Fibroblast of pulmonary artery (primary cell): Measurements from ENCODE around the gene CELF4.

Experiments
- DNase-seq: peaks from one replicate; pipeline ENCODE4 v3.0.0-alpha.2; 2010; ENCODE audit warnings: low read depth
- H3K4me3 ChIP-seq: replicated peaks from 2 replicates; pipeline ENCODE4 v1.5.1; 2011; ENCODE audit warnings: low read depth, mild to moderate bottlenecking, control low read depth, low read length, moderate library complexity
- CTCF ChIP-seq: IDR thresholded peaks from 2 replicates; pipeline ENCODE4 v1.5.1; 2011; ENCODE audit warnings: mild to moderate bottlenecking, control low read depth, low read length, inconsistent platforms; ENCODE audit errors: missing control alignments

The CELF4 gene

GRCh38 chr18:37584952-37585695, 19.5 kb upstream of the CELF4 start:
- no peak for TF ChIP-seq CTCF
- H3K4me3 ChIP-seq, result no peak overlapping the region
- no peak for DNase-seq

GRCh38 chr18:37584217-37584616, 18.6 kb upstream of the CELF4 start:
- H3K4me3 ChIP-seq, result no peak overlapping the region
- TF ChIP-seq CTCF, result no peak

GRCh38 chr18:37582261-37582660, 16.7 kb upstream of the CELF4 start:
- TF ChIP-seq CTCF, result no peak

More at GRCh38 chr18:37584217-37584616, 18.6 kb upstream of the CELF4 start:
- DNase-seq, result no peak

DNA sequence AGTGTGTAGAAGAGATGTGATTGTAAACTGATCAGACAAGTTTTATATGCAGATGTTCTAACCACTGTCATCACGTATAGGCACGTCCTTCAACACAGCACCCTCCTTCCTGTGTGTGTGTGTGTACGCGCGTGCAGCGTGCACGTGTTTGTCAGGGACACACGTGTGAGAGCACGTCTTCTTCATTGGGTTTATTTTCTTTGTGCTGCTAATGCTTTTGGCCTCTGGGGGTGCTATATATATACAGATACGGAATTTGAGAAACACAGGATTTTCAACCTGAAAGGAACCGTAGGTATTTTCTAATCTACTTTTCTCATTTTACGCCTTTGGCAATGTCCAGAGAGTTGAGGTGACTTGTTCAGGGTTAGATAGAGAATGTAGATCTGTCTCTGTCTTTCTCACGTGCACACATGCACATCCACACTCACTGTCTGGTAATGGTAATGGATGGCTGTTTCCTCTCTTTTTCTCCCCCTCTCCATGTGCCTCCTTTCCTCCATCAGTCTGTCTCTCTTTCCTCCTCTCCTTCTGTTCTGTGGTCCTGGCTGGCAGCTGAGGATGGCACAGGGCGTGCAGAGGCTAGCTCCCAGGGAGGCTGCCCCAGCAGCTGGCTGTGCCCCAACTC, 13.4 kb upstream of the CELF4 start:
- peak; percentile 60 for TF ChIP-seq CTCF
- DNase-seq, result peak; percentile 67
- H3K4me3 ChIP-seq, result no peak overlapping the region

More at GRCh38 chr18:37582261-37582660, 16.7 kb upstream of the CELF4 start:
- H3K4me3 ChIP-seq, result no peak overlapping the region
- no peak for DNase-seq

DNA sequence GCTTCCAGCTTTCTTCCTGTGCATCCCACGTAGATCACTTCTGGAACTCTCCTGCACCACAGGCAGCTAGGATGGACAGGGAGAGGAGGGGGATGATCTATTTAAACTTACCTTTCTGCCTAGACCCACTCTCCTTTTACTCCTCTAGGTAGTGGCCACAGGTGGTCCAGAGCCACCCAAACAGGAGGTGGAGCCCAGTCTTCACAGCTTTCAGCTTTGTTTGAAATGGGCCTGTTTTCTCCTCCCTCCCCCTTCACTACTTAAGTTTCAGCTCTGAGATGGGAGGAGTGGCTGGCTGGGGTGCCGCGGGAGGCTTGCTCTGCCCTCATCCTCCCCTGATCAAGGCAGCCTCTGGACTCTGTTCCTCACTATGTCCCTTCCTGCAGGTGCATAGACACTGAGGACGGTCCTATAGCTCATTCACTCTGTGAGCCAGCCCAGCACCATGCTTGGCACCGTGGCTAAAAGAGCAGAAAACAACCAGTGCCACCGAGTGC, 12.6 kb upstream of the CELF4 start:
- H3K4me3 ChIP-seq, result no peak overlapping the region
- no peak for TF ChIP-seq CTCF
- DNase-seq, result no peak

DNA sequence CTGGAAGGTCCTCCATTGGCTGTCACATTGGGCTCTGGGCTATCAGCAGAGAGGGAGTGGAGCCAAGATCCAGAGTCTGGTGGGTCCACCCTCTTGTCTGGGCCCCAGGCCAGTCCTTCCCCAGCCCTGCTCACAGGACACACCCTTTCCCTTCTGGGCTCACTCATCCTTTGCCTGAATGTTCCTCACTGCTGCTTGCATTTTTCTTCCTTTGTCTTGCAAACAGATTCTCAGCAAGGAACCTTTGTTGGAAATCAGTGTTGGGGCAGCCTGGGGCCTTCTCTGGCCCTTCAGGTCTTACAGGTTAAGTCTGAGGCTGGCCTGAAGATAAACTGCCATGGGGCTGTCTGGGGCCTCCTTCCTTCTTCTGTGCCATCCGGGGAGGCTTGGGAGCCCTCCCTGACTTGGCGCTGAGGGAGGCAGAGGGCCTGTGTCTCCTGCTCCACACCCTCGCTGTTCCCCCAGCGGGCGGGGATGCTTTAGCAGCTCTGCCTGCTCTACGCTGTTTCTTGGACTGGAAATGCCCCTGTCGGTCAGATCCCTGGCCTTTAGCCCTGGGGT, 11.5 kb upstream of the CELF4 start:
- no peak overlapping the region for H3K4me3 ChIP-seq
- DNase-seq, result peak; percentile 64
- TF ChIP-seq CTCF, result no peak
